KOPT-K1 (cell line): Measurements from ENCODE around the gene MTFR2.

ENCODE experiments used
- H3K27ac ChIP-seq: fragments of 200-600 bp; sonication (generic); 2 replicates; pipeline ENCODE4 v1.5.1; 2016; ENCODE audit warnings: antibody characterized with exemption, mild to moderate bottlenecking, low read depth, low read length; ENCODE audit not compliant: poor library complexity, severe bottlenecking
- H3K36me3 ChIP-seq: fragments of 200-600 bp; sonication (generic); 2 replicates; pipeline ENCODE4 v1.5.1; 2017; ENCODE audit warnings: antibody characterized with exemption, mild to moderate bottlenecking, low read length, moderate library complexity; ENCODE audit not compliant: insufficient read depth
- H3K9me3 ChIP-seq: fragments of 200-600 bp; sonication (generic); 2 replicates; pipeline ENCODE4 v1.5.1; 2017; ENCODE audit warnings: antibody characterized with exemption, low read length, mild to moderate bottlenecking; ENCODE audit not compliant: insufficient read depth, poor library complexity, severe bottlenecking

Gene MTFR2

DNA sequence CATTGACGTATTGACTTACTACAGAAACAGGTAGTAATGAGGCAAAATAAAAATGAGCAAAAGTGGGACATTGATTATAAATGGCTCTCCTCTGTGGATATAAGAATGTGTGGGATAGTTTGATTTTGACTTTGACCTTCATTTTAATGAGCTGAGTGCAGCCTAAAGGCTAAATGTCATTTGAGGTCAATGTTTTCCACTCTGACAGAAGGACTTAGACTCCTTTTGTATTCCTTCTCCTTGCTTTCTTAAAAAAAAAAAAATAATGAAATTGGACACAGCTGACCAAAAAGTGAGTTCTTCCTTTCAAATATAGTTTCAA is 68.6 kb downstream of the MTFR2 start:
- H3K9me3 ChIP-seq = no peaks in the 10 kb centered on the region
- no peaks in the 10 kb centered on the region for H3K36me3 ChIP-seq
- H3K27ac ChIP-seq = no peak overlapping the region
